HG03575 (cell line): ENCODE results near the gene KIFC3.
"Not testable (repeated sequence)": the region's sequence is repeated elsewhere in the genome, so short reads cannot be mapped to it uniquely, and the experiment has no call there.

Experiments
- ATAC-seq: cut with Tn5 transposase; IDR thresholded peaks from one replicate; pipeline ENCODE4 v1.9.1; 2021; ENCODE audit not compliant: unreplicated experiment, insufficient number of reproducible peaks, low FRiP score; ENCODE audit errors: extremely low read depth

KIFC3 gene

DNA sequence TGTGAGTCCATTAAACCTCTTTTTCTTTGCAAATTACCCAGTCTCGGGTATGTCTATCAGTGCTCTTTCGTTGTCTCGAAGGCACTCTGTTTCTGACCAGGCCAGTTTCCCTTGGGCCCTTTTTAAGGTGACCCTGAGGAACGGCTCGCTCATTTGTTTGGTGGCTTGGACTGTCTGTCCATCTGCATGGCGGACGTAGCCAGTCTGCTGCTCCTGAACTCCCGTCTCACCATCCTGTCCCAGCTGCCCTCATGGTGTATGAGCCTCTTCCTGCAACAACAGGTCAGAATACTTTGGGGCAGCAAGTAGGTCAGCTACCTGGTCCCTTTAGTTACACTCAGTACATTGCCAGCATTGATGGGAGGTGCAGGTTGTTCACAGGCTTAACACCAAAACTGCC is 88.7 kb downstream of the KIFC3 start:
- no peak for ATAC-seq

DNA sequence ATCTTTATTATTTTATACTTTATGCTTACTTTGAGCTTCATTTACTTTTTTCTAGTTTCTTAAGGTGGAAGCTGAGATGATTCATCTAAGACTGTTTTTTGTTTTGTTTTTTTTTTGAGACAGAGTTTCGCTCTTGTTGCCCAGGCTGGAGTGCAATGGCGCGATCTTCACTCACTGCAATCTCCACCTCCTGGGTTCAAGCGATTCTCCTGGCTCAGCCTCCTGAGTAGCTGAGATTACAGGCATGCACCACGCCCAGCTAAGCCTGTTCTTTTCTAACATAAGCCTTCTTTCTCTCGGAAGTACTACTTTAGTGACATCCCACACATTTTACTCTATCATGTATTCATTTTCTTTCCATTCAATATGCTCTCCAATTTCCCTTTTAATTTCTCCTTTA is 89.7 kb downstream of the KIFC3 start:
- not testable (repeated sequence) for ATAC-seq

GRCh38 chr16:57711993-57712392 is 90.3 kb downstream of the KIFC3 start:
- no peak for ATAC-seq

DNA sequence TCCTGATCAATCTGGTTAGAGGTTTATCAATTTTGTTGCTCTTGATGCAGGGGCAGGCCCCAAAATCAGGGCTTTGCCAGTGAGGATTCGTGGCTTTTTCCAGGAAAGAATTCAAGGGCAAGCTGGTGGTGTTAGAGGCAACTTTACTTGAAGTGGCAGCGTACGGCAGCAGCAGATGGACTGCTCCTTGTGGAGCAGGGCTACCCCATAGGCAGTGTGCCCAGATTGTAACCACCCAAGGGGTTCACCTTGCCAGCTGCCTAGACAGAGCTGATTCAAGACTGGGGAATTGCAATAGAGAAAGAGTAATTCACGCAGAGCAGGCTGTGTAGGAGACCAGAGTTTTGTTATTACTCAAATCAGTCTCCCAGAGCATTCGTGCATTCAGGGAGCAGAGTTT is 90.9 kb downstream of the KIFC3 start:
- ATAC-seq: no peak

DNA sequence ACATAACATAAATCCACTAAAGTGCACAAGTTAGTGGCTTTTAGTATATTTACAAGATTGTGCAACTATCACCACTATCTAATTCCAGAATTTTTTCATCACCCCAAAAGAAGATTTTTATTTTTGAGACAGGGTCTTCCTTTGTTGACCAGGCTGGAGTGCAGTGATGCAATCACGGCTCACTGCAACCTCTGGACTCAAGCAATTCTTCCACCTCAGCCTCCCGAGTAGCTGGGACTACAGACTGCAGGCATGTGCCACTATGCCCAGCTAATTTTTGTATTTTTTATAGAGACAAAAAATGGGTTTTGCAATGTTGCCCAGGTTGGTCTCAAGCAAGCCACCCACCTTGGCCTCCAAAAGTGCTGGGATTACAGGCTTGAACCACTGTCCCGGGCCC is 92.6 kb downstream of the KIFC3 start:
- no peak for ATAC-seq
